Stimulated activated CD4-positive, alpha-beta T cell treated with anti-CD3 and anti-CD28 coated beads, TNF-alpha, amount 100 ng/mL, for 48 hours (primary cell): Measurements from ENCODE around the gene THRB.
"Not testable (repeated sequence)": the region's sequence is repeated elsewhere in the genome, so short reads cannot be mapped to it uniquely, and the experiment has no call there.

Experiments
- DNase-seq, 3 donors: peaks; one replicate each; pipeline ENCODE4 v3.0.0-alpha.2; 2020; ENCODE audit warnings: low read depth in 3 of 3

THRB gene

GRCh38 chr3:24450160-24450907 is 44.3 kb downstream of the THRB start:
- no peak for DNase-seq

GRCh38 chr3:24447836-24448235 is 46.8 kb downstream of the THRB start:
- no peak for DNase-seq

- no peak for DNase-seq
These were observed 48.6 kb downstream of the THRB start for GRCh38 chr3:24446032-24446431.

GRCh38 chr3:24443476-24443875 is 51.2 kb downstream of the THRB start:
- no peak for DNase-seq

- no peak for DNase-seq
These were observed 53.7 kb downstream of the THRB start for GRCh38 chr3:24440760-24441464.

GRCh38 chr3:24439021-24439420 is 55.6 kb downstream of the THRB start:
- DNase-seq, result no peak

GRCh38 chr3:24437326-24437725 is 57.3 kb downstream of the THRB start:
- no peak for DNase-seq

- no peak for DNase-seq
These were observed 59.1 kb downstream of the THRB start for GRCh38 chr3:24435584-24435983.

- DNase-seq, result no peak
These were observed 60.0 kb downstream of the THRB start for GRCh38 chr3:24434651-24435050.

GRCh38 chr3:24433838-24434591 is 60.6 kb downstream of the THRB start:
- no peak for DNase-seq

GRCh38 chr3:24432989-24433388 is 61.7 kb downstream of the THRB start:
- no peak for DNase-seq

- DNase-seq, result no peak
These were observed 66.2 kb downstream of the THRB start for GRCh38 chr3:24428481-24428880.

GRCh38 chr3:24426896-24427295 is 67.8 kb downstream of the THRB start:
- no peak for DNase-seq

GRCh38 chr3:24420829-24421228 is 73.8 kb downstream of the THRB start:
- not testable (repeated sequence) for DNase-seq

GRCh38 chr3:24420224-24420623 is 74.4 kb downstream of the THRB start:
- DNase-seq, result no peak

GRCh38 chr3:24419067-24419791 is 75.4 kb downstream of the THRB start:
- no peak for DNase-seq

- no peak for DNase-seq
These were observed 76.9 kb downstream of the THRB start for GRCh38 chr3:24417730-24418129.

GRCh38 chr3:24416224-24416623 is 78.4 kb downstream of the THRB start:
- no peak for DNase-seq

- DNase-seq, result no peak
These were observed 78.8 kb downstream of the THRB start for GRCh38 chr3:24415824-24416223.

GRCh38 chr3:24413662-24414061 is 81.0 kb downstream of the THRB start:
- not testable (repeated sequence) for DNase-seq

- no peak for DNase-seq
These were observed 83.8 kb downstream of the THRB start for GRCh38 chr3:24410860-24411259.
